ENCODE results near the gene VAMP2. TPM values are rescaled to one million over a fixed set of nuclear protein-coding genes. Genes with fewer than 3 reads are reported as not detected.

VAMP2 gene
- total RNA-seq, 1 donor from 2014 or later: 2.1 TPM

- DNase-seq (ENCODE audit: low read depth): no peak
- TF ChIP-seq CTCF (conservative IDR thresholded peaks at IDR 0.05; ENCODE audit: low read depth, low read length): no peak
- H3K4me3 ChIP-seq (ENCODE audit: low read depth, low read length): peak overlapping the region; percentile 47
Observed at GRCh38 chr17:8192070-8192815, 29.5 kb upstream of the VAMP2 start.

GRCh38 chr17:8190506-8190905 lies 27.8 kb upstream of the VAMP2 start:
- H3K4me3 ChIP-seq (ENCODE audit: low read depth, low read length): peak overlapping the region; percentile 89
- no peak for DNase-seq (ENCODE audit: low read depth)
- TF ChIP-seq CTCF (conservative IDR thresholded peaks at IDR 0.05; ENCODE audit: low read depth, low read length): no peak

- peak within 1 kb of the TSS; percentile 89 for H3K4me3 ChIP-seq (ENCODE audit: low read depth, low read length)
- no peak for TF ChIP-seq CTCF (conservative IDR thresholded peaks at IDR 0.05; ENCODE audit: low read depth, low read length)
- no peak for DNase-seq (ENCODE audit: low read depth)
Observed at GRCh38 chr17:8189711-8190477, 27.1 kb upstream of the VAMP2 start, which contains the start of gene BORCS6. BORCS6 (minus strand) TSS chr17:8190180; CDS start chr17:8190140, 40 bp downstream.

GRCh38 chr17:8189041-8189710 lies 26.4 kb upstream of the VAMP2 start:
- no peak for DNase-seq (ENCODE audit: low read depth)
- no peak for TF ChIP-seq CTCF (conservative IDR thresholded peaks at IDR 0.05; ENCODE audit: low read depth, low read length)

GRCh38 chr17:8188263-8188839 lies 25.6 kb upstream of the VAMP2 start:
- no peak for DNase-seq (ENCODE audit: low read depth)
- no peak for TF ChIP-seq CTCF (conservative IDR thresholded peaks at IDR 0.05; ENCODE audit: low read depth, low read length)
- H3K4me3 ChIP-seq (ENCODE audit: low read depth, low read length): peak overlapping the region; percentile 89

More at GRCh38 chr17:8189041-8189710, 26.4 kb upstream of the VAMP2 start:
- H3K4me3 ChIP-seq (ENCODE audit: low read depth, low read length): peak overlapping the region; percentile 89

- no peak for TF ChIP-seq CTCF (conservative IDR thresholded peaks at IDR 0.05; ENCODE audit: low read depth, low read length)
- peak overlapping the region; percentile 96 for H3K4me3 ChIP-seq (ENCODE audit: low read depth, low read length)
- DNase-seq (ENCODE audit: low read depth): peak; percentile 92
Observed at GRCh38 chr17:8187517-8188262, 24.9 kb upstream of the VAMP2 start.
